ENCODE measurements around the gene CHRM2. TPM values are rescaled to one million over a fixed set of nuclear protein-coding genes. Genes with fewer than 3 reads are reported as not detected.

Gene CHRM2
- polyA plus RNA-seq, 1 of the 3 experiments (the other 2 are of a cell fraction): 0.23 TPM

DNA sequence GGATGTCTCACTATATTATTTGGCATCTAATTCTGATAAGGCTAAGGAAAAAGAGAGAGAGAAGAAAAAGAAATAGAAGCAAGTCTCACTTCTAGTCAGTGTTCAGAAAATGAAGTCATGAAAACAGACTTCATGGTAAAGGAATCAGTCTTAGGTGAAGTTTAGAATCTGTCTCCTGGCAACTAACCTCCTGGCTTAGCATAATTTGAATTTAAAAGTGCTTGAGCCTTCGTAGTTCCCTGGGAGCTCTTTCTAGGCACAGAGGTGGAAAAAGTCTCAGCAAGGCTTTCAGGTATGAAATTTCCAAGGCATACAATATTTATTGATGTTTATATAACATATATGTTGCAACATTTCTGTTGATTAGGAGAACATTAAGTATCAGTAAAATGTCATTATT is 10.4 kb downstream of the CHRM2 start:
- no peak for DNase-seq
- 13% methylated on average over 1 of the region's 1 CpG for WGBS (ENCODE audit: low lambda C conversion rate)
- Histone ChIP-seq H3K27ac (ENCODE audit: low read depth in 2 of 2, low read length in 1 of 2) (no peak overlapping the region), H3K4me3 (ENCODE audit: low read depth in 2 of 2, low read length in 1 of 2) (no peak overlapping the region), H3F3A (replicated peaks; ENCODE audit: insufficient read depth) (no peaks in the 10 kb centered on the region), H3K9me2 (no peaks in the 10 kb centered on the region; the same call in 1 of the 2 replicates), H3K4me2 (no peak overlapping the region), H2AFZ (ENCODE audit: low read depth) (no peak overlapping the region), H3K9ac (no peak overlapping the region), H3K9me3 (no peaks in the 10 kb centered on the region), H3K4me1 (ENCODE audit: control insufficient read depth in 1 of 2, insufficient read depth in 2 of 2, low read depth in 1 of 2, low read length in 1 of 2) (peaks cover 0 to 13% of the 10 kb centered on the region in 2 experiments; a peak in 1 of 4 replicates), H3K27me3 (ENCODE audit: insufficient read depth) (no peaks in the 10 kb centered on the region), H3K79me2 (ENCODE audit: insufficient read depth) (no peaks in the 10 kb centered on the region), H3K36me3 (replicated peaks in 1 of 2; ENCODE audit: control insufficient read depth in 1 of 2, insufficient read depth in 2 of 2, low read length in 1 of 2) (no peaks in the 10 kb centered on the region), H4K20me1 (ENCODE audit: insufficient read depth) (no peaks in the 10 kb centered on the region)
- TF ChIP-seq RFX5 (IDR thresholded peaks at IDR 0.05; ENCODE audit: low read length) (no peak), SMC3 (IDR thresholded peaks at IDR 0.05; ENCODE audit: low read depth, low read length) (no peak), RCOR1 (IDR thresholded peaks at IDR 0.05; ENCODE audit: low read length) (no peak), TCF12 (IDR thresholded peaks at IDR 0.05) (no peak), NFIC (IDR thresholded peaks at IDR 0.05; ENCODE audit: borderline replicate concordance) (no peak), TEAD4 (IDR thresholded peaks at IDR 0.05; ENCODE audit: borderline replicate concordance, insufficient read depth) (no peak), NRF1 (IDR thresholded peaks at IDR 0.05; ENCODE audit: low read depth, low read length) (no peak), JUND (IDR thresholded peaks at IDR 0.05) (no peak), YY1 (IDR thresholded peaks at IDR 0.05; ENCODE audit: low read depth) (no peak), RAD21 (IDR thresholded peaks at IDR 0.05; ENCODE audit: low read length) (no peak), EP300 (IDR thresholded peaks at IDR 0.05; ENCODE audit: borderline replicate concordance in 1 of 2, low read depth in 1 of 2, low read length in 1 of 2) (no peak)
- TF ChIP-seq, protein P1, sequence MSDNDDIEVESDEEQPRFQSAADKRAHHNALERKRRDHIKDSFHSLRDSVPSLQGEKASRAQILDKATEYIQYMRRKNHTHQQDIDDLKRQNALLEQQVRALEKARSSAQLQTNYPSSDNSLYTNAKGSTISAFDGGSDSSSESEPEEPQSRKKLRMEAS (IDR thresholded peaks at IDR 0.05; ENCODE audit: low read depth): no peak
- TF ChIP-seq, protein P2, sequence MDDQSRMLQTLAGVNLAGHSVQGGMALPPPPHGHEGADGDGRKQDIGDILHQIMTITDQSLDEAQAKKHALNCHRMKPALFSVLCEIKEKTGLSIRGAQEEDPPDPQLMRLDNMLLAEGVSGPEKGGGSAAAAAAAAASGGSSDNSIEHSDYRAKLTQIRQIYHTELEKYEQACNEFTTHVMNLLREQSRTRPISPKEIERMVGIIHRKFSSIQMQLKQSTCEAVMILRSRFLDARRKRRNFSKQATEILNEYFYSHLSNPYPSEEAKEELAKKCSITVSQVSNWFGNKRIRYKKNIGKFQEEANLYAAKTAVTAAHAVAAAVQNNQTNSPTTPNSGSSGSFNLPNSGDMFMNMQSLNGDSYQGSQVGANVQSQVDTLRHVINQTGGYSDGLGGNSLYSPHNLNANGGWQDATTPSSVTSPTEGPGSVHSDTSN (IDR thresholded peaks at IDR 0.05): no peak
- TF ChIP-seq, protein P3, sequence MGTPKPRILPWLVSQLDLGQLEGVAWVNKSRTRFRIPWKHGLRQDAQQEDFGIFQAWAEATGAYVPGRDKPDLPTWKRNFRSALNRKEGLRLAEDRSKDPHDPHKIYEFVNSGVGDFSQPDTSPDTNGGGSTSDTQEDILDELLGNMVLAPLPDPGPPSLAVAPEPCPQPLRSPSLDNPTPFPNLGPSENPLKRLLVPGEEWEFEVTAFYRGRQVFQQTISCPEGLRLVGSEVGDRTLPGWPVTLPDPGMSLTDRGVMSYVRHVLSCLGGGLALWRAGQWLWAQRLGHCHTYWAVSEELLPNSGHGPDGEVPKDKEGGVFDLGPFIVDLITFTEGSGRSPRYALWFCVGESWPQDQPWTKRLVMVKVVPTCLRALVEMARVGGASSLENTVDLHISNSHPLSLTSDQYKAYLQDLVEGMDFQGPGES (IDR thresholded peaks at IDR 0.05; ENCODE audit: low read depth, low read length): no peak
- TF ChIP-seq, protein P4, sequence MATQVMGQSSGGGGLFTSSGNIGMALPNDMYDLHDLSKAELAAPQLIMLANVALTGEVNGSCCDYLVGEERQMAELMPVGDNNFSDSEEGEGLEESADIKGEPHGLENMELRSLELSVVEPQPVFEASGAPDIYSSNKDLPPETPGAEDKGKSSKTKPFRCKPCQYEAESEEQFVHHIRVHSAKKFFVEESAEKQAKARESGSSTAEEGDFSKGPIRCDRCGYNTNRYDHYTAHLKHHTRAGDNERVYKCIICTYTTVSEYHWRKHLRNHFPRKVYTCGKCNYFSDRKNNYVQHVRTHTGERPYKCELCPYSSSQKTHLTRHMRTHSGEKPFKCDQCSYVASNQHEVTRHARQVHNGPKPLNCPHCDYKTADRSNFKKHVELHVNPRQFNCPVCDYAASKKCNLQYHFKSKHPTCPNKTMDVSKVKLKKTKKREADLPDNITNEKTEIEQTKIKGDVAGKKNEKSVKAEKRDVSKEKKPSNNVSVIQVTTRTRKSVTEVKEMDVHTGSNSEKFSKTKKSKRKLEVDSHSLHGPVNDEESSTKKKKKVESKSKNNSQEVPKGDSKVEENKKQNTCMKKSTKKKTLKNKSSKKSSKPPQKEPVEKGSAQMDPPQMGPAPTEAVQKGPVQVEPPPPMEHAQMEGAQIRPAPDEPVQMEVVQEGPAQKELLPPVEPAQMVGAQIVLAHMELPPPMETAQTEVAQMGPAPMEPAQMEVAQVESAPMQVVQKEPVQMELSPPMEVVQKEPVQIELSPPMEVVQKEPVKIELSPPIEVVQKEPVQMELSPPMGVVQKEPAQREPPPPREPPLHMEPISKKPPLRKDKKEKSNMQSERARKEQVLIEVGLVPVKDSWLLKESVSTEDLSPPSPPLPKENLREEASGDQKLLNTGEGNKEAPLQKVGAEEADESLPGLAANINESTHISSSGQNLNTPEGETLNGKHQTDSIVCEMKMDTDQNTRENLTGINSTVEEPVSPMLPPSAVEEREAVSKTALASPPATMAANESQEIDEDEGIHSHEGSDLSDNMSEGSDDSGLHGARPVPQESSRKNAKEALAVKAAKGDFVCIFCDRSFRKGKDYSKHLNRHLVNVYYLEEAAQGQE (IDR thresholded peaks at IDR 0.05; ENCODE audit: low read depth, low read length): no peak
- ChIA-PET POLR2A (no interaction called here), CTCF (interaction anchor here (1.4 to 1.5 kb wide), 2 partner anchors 10 to 711 kb away, joined by 3 to 8 read pairs; partner anchors contain the start of gene CHRM2)
